GM12878 (cell line): ENCODE data around the gene SNRNP200. TPM values are rescaled to one million over a fixed set of nuclear protein-coding genes. Genes with fewer than 3 reads are reported as not detected.

Experiments used
- ATAC-seq: fragments of 200-7000 bp; cut with Tn5 transposase; 3 replicates; pipeline ENCODE4 v1.9.1; 2020; ENCODE audit warnings: mild to moderate bottlenecking, moderate library complexity
- BruUV-seq: library from RNA; stranded (reverse); fragments of 400-500 nt; replicated peaks from 2 replicates; lab custom pipeline; 2021; lab: Mats Ljungman, UMichigan
- CTCF ChIA-PET: fragments of 300-600 bp; sonication (Branson Sonifier 250); formaldehyde crosslinking; extraction: SDS; loops from one replicate; lab custom pipeline; 2021; ENCODE audit warnings: inconsistent platforms; lab: Yijun Ruan, JAX
- POLR2A ChIA-PET: fragments of 350-600 bp; formaldehyde crosslinking; extraction: SDS; loops from one replicate; lab custom pipeline; 2021; ENCODE audit warnings: inconsistent platforms; lab: Charles Lee
- RAD21 ChIA-PET: fragments of 300-600 bp; sonication (Branson Sonifier 250); formaldehyde crosslinking; loops from one replicate; lab custom pipeline; 2023; ENCODE audit warnings: antibody characterized with exemption; ENCODE audit not compliant: unreplicated experiment; lab: Charles Lee
- SMC1A ChIA-PET: fragments of 300-600 bp; sonication (Branson Sonifier 250); formaldehyde crosslinking; loops from one replicate; lab custom pipeline; 2023; ENCODE audit not compliant: unreplicated experiment, uncharacterized antibody; lab: Charles Lee
- DNase-seq: peaks from one replicate; pipeline ENCODE4 v3.0.0-alpha.2; 2011; ENCODE audit warnings: low read depth, low spot score
- FAIRE-seq: peaks from 3 replicates; lab custom pipeline; 2011; peaks lifted over from hg19 to GRCh38; lab: Jason Lieb, UNC
- H2AFZ ChIP-seq: 2 replicates; pipeline ENCODE4 v1.6.0; 2011; ENCODE audit warnings: low read depth, low read length, control low read depth; ENCODE audit not compliant: control insufficient read depth
- H3K27ac ChIP-seq: 2 replicates; pipeline ENCODE4 v1.5.1; 2011; ENCODE audit warnings: control low read depth; ENCODE audit not compliant: control insufficient read depth, insufficient read depth
- H3K27me3 ChIP-seq, 2 experiments: replicated peaks in 1 of 2; 2 replicates each; pipeline versions ENCODE4 v1.6.0 to v1.6.1; 2011; ENCODE audit warnings: low read length in 1 of 2; ENCODE audit not compliant: control insufficient read depth in 2 of 2, insufficient read depth in 2 of 2
- H3K36me3 ChIP-seq, 2 experiments: 2 replicates each; pipeline ENCODE4 v1.5.1; 2011; ENCODE audit warnings: low read length in 1 of 2; ENCODE audit not compliant: control insufficient read depth in 2 of 2, insufficient read depth in 2 of 2
- H3K4me1 ChIP-seq: 2 replicates; pipeline ENCODE4 v1.6.1; 2011; ENCODE audit warnings: mild to moderate bottlenecking, low read length, moderate library complexity, mixed read lengths; ENCODE audit not compliant: control insufficient read depth, insufficient read depth
- H3K4me2 ChIP-seq: 2 replicates; pipeline ENCODE4 v1.6.0; 2011; ENCODE audit warnings: control low read depth; ENCODE audit not compliant: control insufficient read depth, insufficient read depth
- H3K4me3 ChIP-seq: fragments of 200-600 bp; sonication (generic); 2 replicates; pipeline ENCODE4 v1.5.1; 2016
- H3K79me2 ChIP-seq: 2 replicates; pipeline ENCODE4 v1.6.0; 2011; ENCODE audit warnings: low read length; ENCODE audit not compliant: control insufficient read depth, insufficient read depth
- H3K9ac ChIP-seq: 2 replicates; pipeline ENCODE4 v1.8.0; 2011; ENCODE audit warnings: low read length, control low read depth, mixed read lengths; ENCODE audit not compliant: control insufficient read depth, insufficient read depth
- H3K9me3 ChIP-seq: replicated peaks from 3 replicates; pipeline ENCODE4 v1.5.1; 2011; ENCODE audit warnings: mild to moderate bottlenecking, low read length; ENCODE audit not compliant: control insufficient read depth, insufficient read depth
- H4K20me1 ChIP-seq: 2 replicates; pipeline ENCODE4 v1.6.0; 2011; ENCODE audit not compliant: control insufficient read depth, insufficient read depth
- ASH2L ChIP-seq: fragments of 300-600, 200-600 bp; sonication (generic); IDR thresholded peaks from 2 replicates; pipeline ENCODE4 v1.6.1; 2017; ENCODE audit warnings: low read depth, mild to moderate bottlenecking, borderline replicate concordance
- BCL11A ChIP-seq: IDR thresholded peaks from 2 replicates; pipeline ENCODE4 v1.6.1; 2011; ENCODE audit warnings: low read depth, low read length
- BRCA1 ChIP-seq: IDR thresholded peaks from 2 replicates; pipeline ENCODE4 v1.6.1; 2011; ENCODE audit warnings: low read depth, low read length, improper control_type of control experiment
- CHD2 ChIP-seq: IDR thresholded peaks from 2 replicates; pipeline ENCODE4 v1.6.1; 2011; ENCODE audit warnings: low read depth, low read length, improper control_type of control experiment, borderline replicate concordance
- ETV6 ChIP-seq, 2 experiments: fragments of 450-650 bp in 1 of 2; IDR thresholded peaks in 1 of 2; conservative IDR thresholded peaks in 1 of 2; 2 replicates each; pipeline ENCODE4 v1.6.1; 2014; ENCODE audit warnings: antibody characterized with exemption in 1 of 2, borderline replicate concordance in 1 of 2, low read depth in 1 of 2, mild to moderate bottlenecking in 1 of 2, moderate library complexity in 1 of 2
- NR2C2 ChIP-seq: IDR thresholded peaks from 2 replicates; pipeline ENCODE4 v1.6.1; 2011; ENCODE audit warnings: borderline replicate concordance, low read depth; ENCODE audit not compliant: control insufficient read depth, insufficient read length
- POLR2AphosphoS5 ChIP-seq: IDR thresholded peaks from 2 replicates; pipeline ENCODE4 v1.6.1; 2011; ENCODE audit warnings: mild to moderate bottlenecking, low read length, inconsistent platforms
- RELB ChIP-seq: fragments of 450-650 bp; IDR thresholded peaks from 2 replicates; pipeline ENCODE4 v1.6.1; 2017; ENCODE audit warnings: low read depth, mild to moderate bottlenecking, moderate library complexity
- SRF ChIP-seq, 2 experiments: IDR thresholded peaks; 2 replicates each; pipeline ENCODE4 v1.6.1; 2011; ENCODE audit warnings: low read depth in 2 of 2, low read length in 2 of 2, mild to moderate bottlenecking in 1 of 2, moderate library complexity in 1 of 2
- WGBS: methylation state at CpG from one replicate; pipeline ENCODE4 v1.1.6; 2016; ENCODE audit warnings: low lambda C conversion rate; ENCODE audit not compliant: insufficient replicate concordance, insufficient coverage; ENCODE audit errors: missing lambda C conversion rate; 5-methylcytosine and 5-hydroxymethylcytosine counted together
- in situ Hi-C: fragments of 300-500 bp; cut with MboI; formaldehyde crosslinking; loops from 9 replicates; pipeline ENCODE4 v1.14.3; 2018; ENCODE audit warnings: mixed read lengths
- intact Hi-C: fragments of 100-400 bp; cut with micrococcal nuclease; formaldehyde crosslinking; loops from one replicate; pipeline ENCODE4 v1.14.2; 2022; ENCODE audit not compliant: unreplicated experiment
- polyA plus RNA-seq, 11 experiments: library from polyadenylated mRNA; depleted of rRNA in 4 of 11; unstranded in 6 of 11; stranded (reverse) in 5 of 11; fragments of >200 nt; fragmentation: Nextera tagmentation in 4 of 11; fragmentation: Illumina TruSeq in 1 of 11; extraction: Ambion mirVana in 4 of 11; extraction: Trizol in 1 of 11; gene quantifications; 1 replicate in 1 of 11; 2 replicates in 10 of 11; pipeline versions ENCODE4 v1.2.1 to v1.2.3, GENCODE V29; 2011 to 2016; ENCODE audit warnings: inconsistent platforms in 2 of 11, missing spikeins in 2 of 11, low read depth in 1 of 11
- total RNA-seq, 4 experiments: library from RNA; depleted of rRNA in 3 of 4; stranded (reverse); fragments of >200 nt in 3 of 4; fragmentation: Illumina TruSeq in 1 of 4; extraction: Trizol in 1 of 4; gene quantifications; 2 replicates each; pipeline versions ENCODE4 v1.2.1 to v1.2.3, GENCODE V29; 2013 to 2021

Gene SNRNP200
- total and polyA plus RNA-seq, 10 of the 15 experiments (the other 5 are each of a cell fraction or from before 2014, with no cell fraction given) = 59.2 to 176 (median 106) TPM

GRCh38 chr2:96254571-96254970, 50.8 kb downstream of the SNRNP200 start:
- H4K20me1 ChIP-seq = no peaks in the 10 kb centered on the region
- TF ChIP-seq ASH2L = no peak
- no peak for TF ChIP-seq ETV6 (conservative IDR thresholded peaks at IDR 0.05 in 1 of 2, IDR thresholded peaks at IDR 0.05 in 1 of 2; ENCODE audit: borderline replicate concordance in 1 of 2, low read depth in 1 of 2)
- no peak for TF ChIP-seq NR2C2
- no peak for TF ChIP-seq RELB
- TF ChIP-seq CHD2 = no peak
- no peak for TF ChIP-seq BRCA1
- TF ChIP-seq SRF (IDR thresholded peaks at IDR 0.05; ENCODE audit: low read depth in 2 of 2, low read length in 2 of 2) = no peak
- TF ChIP-seq POLR2AphosphoS5 = no peak
- TF ChIP-seq BCL11A = no peak
- WGBS = 85% methylated on average over 11 of the region's 11 CpGs
- POLR2A ChIA-PET = no interaction called here
- no peak overlapping the region for H2AFZ ChIP-seq
- no peak overlapping the region for H3K4me2 ChIP-seq
- no peaks in the 10 kb centered on the region for H3K9me3 ChIP-seq
- no peak overlapping the region for H3K4me3 ChIP-seq
- FAIRE-seq (no peak), ATAC-seq (no peak), DNase-seq (no peak)
- H3K27ac ChIP-seq = no peak overlapping the region
- peaks cover 9% of the 10 kb centered on the region for H3K4me1 ChIP-seq
- SMC1A ChIA-PET = interaction anchor here (0.7 to 2.2 kb wide), 6 partner anchors 12 to 85 kb away, joined by 3 to 6 read pairs (median 4); no protein-coding TSS in a partner anchor
- peaks cover 8% of the 10 kb centered on the region for H3K79me2 ChIP-seq
- H3K9ac ChIP-seq = no peak overlapping the region
- CTCF ChIA-PET = interaction anchor here (0.7 to 2.2 kb wide), 5 partner anchors 8 to 73 kb away, joined by 3 to 6 read pairs (median 3); no protein-coding TSS in a partner anchor
- RAD21 ChIA-PET = no interaction called here
- intact Hi-C loops = no loop called here
- in situ Hi-C loops = loop anchor here (25.0 kb wide), 1 partner anchor 242 kb away; no protein-coding TSS in a partner anchor
- no TSS peak for BruUV-seq
- H3K27me3 ChIP-seq = no peaks in the 10 kb centered on the region
- peaks cover 30 to 33% of the 10 kb centered on the region in 2 experiments for H3K36me3 ChIP-seq
